Neural progenitor cell (in vitro differentiated cells): ENCODE results near the gene C1QTNF7. TPM values are rescaled to one million over a fixed set of nuclear protein-coding genes. Genes with fewer than 3 reads are reported as not detected.

Experiments
- DNase-seq: peaks from one replicate; pipeline ENCODE4 v3.0.0-alpha.2; 2016; ENCODE audit warnings: low spot score
- H2AFZ ChIP-seq: fragments of 200-600 bp; sonication (generic); replicated peaks from 2 replicates; pipeline ENCODE4 v1.6.1; 2016; ENCODE audit warnings: antibody characterized with exemption
- H3F3A ChIP-seq: fragments of 200-600 bp; sonication (generic); 2 replicates; pipeline ENCODE4 v1.6.1; 2016; ENCODE audit warnings: antibody characterized with exemption, low read depth
- H3K27ac ChIP-seq: fragments of 200-600 bp; sonication (generic); 2 replicates; pipeline ENCODE4 v1.5.1; 2016; ENCODE audit warnings: mild to moderate bottlenecking
- H3K27me3 ChIP-seq: fragments of 200-600 bp; sonication (generic); 2 replicates; pipeline ENCODE4 v1.6.1; 2016; ENCODE audit warnings: mild to moderate bottlenecking, moderate library complexity
- H3K36me3 ChIP-seq: fragments of 200-600 bp; sonication (generic); 2 replicates; pipeline ENCODE4 v1.5.1; 2016
- H3K4me1 ChIP-seq: fragments of 200-600 bp; sonication (generic); 2 replicates; pipeline ENCODE4 v1.6.1; 2016; ENCODE audit warnings: mixed run types
- H3K4me2 ChIP-seq: fragments of 200-600 bp; sonication (generic); 2 replicates; pipeline ENCODE4 v1.6.1; 2016
- H3K4me3 ChIP-seq: fragments of 200-600 bp; sonication (generic); 2 replicates; pipeline ENCODE4 v1.5.1; 2016
- H3K79me2 ChIP-seq: fragments of 200-600 bp; sonication (generic); 2 replicates; pipeline ENCODE4 v1.6.1; 2016; ENCODE audit warnings: low read depth
- H3K9ac ChIP-seq: fragments of 200-600 bp; sonication (generic); 2 replicates; pipeline ENCODE4 v1.6.1; 2016
- H3K9me3 ChIP-seq: fragments of 200-600 bp; sonication (generic); 2 replicates; pipeline ENCODE4 v1.5.1; 2016; ENCODE audit warnings: low read depth
- H4K20me1 ChIP-seq: fragments of 200-600 bp; sonication (generic); 2 replicates; pipeline ENCODE4 v1.6.1; 2016; ENCODE audit warnings: low read depth
- H3K27ac Mint-ChIP-seq: 3 replicates; pipeline ENCODE4 v1.8.0; 2021; ENCODE audit warnings: mixed read lengths
- H3K27me3 Mint-ChIP-seq: 2 replicates; pipeline ENCODE4 v1.8.0; 2022; ENCODE audit warnings: low read depth, mild to moderate bottlenecking, inconsistent platforms, moderate library complexity, mixed read lengths; ENCODE audit not compliant: insufficient read depth
- H3K36me3 Mint-ChIP-seq: 3 replicates; pipeline ENCODE4 v1.8.0; 2021; ENCODE audit warnings: mixed read lengths
- H3K4me1 Mint-ChIP-seq: 3 replicates; pipeline ENCODE4 v1.8.0; 2021; ENCODE audit warnings: mixed read lengths
- H3K4me3 Mint-ChIP-seq: 3 replicates; pipeline ENCODE4 v1.8.0; 2021; ENCODE audit warnings: mild to moderate bottlenecking, moderate library complexity, mixed read lengths
- H3K9me3 Mint-ChIP-seq: 3 replicates; pipeline ENCODE4 v1.8.0; 2020; ENCODE audit warnings: mixed read lengths
- EZH2 ChIP-seq: fragments of 200-600 bp; sonication (generic); IDR thresholded peaks from 2 replicates; pipeline ENCODE4 v1.6.1; 2017; ENCODE audit warnings: antibody characterized with exemption, mild to moderate bottlenecking, moderate library complexity
- EZH2phosphoT487 ChIP-seq: fragments of 200-600 bp; sonication (generic); IDR thresholded peaks from 2 replicates; pipeline ENCODE4 v1.6.1; 2017; ENCODE audit warnings: antibody characterized with exemption
- total RNA-seq: library from RNA; depleted of rRNA; stranded (reverse); fragments of >200 nt; gene quantifications from 2 replicates; pipeline ENCODE4 v1.2.3, GENCODE V29; 2015; ENCODE audit warnings: low replicate concordance
- TF ChIP-seq, protein P1 (sequence below): fragments of 200-600 bp; sonication (generic); IDR thresholded peaks from 2 replicates; pipeline ENCODE4 v1.5.1; 2017; ENCODE audit warnings: antibody characterized with exemption, mild to moderate bottlenecking

Gene C1QTNF7
- total RNA-seq, 1 donor from 2014 or later, result not detected

DNA sequence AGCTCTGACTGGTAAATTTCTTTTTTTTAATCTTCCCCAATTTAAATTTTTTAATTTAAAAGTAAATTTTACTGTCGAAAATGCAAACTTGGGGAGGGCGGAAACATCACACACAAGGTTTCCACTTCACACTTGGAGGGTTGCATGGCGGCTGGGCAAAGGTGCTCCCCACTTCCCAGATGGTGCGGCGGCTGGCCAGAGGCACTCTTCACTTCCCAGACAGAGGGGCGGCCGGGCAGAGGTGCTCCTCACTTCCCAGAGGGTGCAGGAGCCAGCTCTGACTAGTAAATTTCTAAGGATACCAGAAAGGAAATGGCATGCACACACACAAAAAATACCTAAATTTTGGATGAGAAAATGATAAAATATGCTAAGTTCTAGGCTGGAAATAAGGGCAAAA is 16.4 kb downstream of the C1QTNF7 start:
- H3K4me1 ChIP-seq, result no peaks in the 10 kb centered on the region
- H3K27me3 Mint-ChIP-seq, result no peaks in the 10 kb centered on the region
- no peak overlapping the region for H3K4me3 ChIP-seq
- no peak overlapping the region for H3K27ac ChIP-seq
- no peak for DNase-seq
- H3K9me3 ChIP-seq, result no peaks in the 10 kb centered on the region
- H3K79me2 ChIP-seq, result no peaks in the 10 kb centered on the region
- TF ChIP-seq, protein P1, sequence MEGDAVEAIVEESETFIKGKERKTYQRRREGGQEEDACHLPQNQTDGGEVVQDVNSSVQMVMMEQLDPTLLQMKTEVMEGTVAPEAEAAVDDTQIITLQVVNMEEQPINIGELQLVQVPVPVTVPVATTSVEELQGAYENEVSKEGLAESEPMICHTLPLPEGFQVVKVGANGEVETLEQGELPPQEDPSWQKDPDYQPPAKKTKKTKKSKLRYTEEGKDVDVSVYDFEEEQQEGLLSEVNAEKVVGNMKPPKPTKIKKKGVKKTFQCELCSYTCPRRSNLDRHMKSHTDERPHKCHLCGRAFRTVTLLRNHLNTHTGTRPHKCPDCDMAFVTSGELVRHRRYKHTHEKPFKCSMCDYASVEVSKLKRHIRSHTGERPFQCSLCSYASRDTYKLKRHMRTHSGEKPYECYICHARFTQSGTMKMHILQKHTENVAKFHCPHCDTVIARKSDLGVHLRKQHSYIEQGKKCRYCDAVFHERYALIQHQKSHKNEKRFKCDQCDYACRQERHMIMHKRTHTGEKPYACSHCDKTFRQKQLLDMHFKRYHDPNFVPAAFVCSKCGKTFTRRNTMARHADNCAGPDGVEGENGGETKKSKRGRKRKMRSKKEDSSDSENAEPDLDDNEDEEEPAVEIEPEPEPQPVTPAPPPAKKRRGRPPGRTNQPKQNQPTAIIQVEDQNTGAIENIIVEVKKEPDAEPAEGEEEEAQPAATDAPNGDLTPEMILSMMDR, result no peak
- TF ChIP-seq EZH2 (no peak), EZH2phosphoT487 (no peak)
- no peaks in the 10 kb centered on the region for H3K36me3 Mint-ChIP-seq
- H2AFZ ChIP-seq, result no peak overlapping the region
- H3F3A ChIP-seq, result no peaks in the 10 kb centered on the region
- H3K27ac Mint-ChIP-seq, result no peak overlapping the region
- no peaks in the 10 kb centered on the region for H3K4me1 Mint-ChIP-seq
- H3K4me3 Mint-ChIP-seq, result no peak overlapping the region
- no peak overlapping the region for H3K4me2 ChIP-seq
- H3K27me3 ChIP-seq, result no peaks in the 10 kb centered on the region
- H3K9ac ChIP-seq, result no peak overlapping the region
- no peaks in the 10 kb centered on the region for H3K9me3 Mint-ChIP-seq
- no peaks in the 10 kb centered on the region for H4K20me1 ChIP-seq
- H3K36me3 ChIP-seq, result no peaks in the 10 kb centered on the region

DNA sequence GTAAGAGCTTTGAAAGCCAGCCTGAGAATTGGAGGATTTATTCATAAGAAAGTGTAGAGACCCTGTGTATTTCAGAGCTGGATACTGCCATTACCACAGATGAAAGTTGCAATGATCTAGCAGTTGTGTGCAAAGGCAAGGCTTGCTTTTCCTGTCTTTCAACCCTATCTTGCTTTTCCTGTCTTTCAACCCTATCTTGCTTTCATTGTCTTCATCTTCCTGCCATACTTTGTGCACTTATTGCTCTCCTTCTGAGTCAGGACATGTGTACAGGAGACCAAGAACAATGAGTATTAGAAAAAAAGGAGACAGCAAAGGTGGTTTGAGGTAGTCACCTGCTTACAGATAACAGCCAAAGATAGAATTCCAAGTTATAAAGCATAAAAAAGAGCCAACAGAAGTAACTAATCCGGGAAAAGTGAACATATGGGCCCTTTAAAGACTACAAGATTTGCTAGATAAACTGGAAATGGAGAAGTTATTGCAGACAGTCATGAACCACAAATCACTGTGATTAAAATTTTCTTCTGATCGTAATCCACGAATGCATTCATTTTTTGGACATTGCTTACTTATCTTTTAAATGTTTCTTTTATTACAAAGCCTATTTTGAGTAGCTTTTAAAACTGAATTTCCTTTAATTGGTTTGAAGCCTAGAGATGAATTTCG is 17.2 kb downstream of the C1QTNF7 start:
- Histone ChIP-seq H3K9ac (no peak overlapping the region), H3K36me3 (no peaks in the 10 kb centered on the region), H3F3A (no peaks in the 10 kb centered on the region), H4K20me1 (no peaks in the 10 kb centered on the region), H2AFZ (no peak overlapping the region), H3K4me3 (no peak overlapping the region), H3K27me3 (no peaks in the 10 kb centered on the region), H3K27ac (no peak overlapping the region), H3K9me3 (no peaks in the 10 kb centered on the region), H3K4me1 (no peaks in the 10 kb centered on the region), H3K4me2 (no peak overlapping the region), H3K79me2 (no peaks in the 10 kb centered on the region)
- Mint-ChIP-seq H3K27me3 (no peaks in the 10 kb centered on the region), H3K4me1 (no peaks in the 10 kb centered on the region), H3K4me3 (no peak overlapping the region), H3K27ac (no peak overlapping the region), H3K9me3 (no peaks in the 10 kb centered on the region), H3K36me3 (no peaks in the 10 kb centered on the region)
- TF ChIP-seq EZH2, result no peak
- no peak for DNase-seq

DNA sequence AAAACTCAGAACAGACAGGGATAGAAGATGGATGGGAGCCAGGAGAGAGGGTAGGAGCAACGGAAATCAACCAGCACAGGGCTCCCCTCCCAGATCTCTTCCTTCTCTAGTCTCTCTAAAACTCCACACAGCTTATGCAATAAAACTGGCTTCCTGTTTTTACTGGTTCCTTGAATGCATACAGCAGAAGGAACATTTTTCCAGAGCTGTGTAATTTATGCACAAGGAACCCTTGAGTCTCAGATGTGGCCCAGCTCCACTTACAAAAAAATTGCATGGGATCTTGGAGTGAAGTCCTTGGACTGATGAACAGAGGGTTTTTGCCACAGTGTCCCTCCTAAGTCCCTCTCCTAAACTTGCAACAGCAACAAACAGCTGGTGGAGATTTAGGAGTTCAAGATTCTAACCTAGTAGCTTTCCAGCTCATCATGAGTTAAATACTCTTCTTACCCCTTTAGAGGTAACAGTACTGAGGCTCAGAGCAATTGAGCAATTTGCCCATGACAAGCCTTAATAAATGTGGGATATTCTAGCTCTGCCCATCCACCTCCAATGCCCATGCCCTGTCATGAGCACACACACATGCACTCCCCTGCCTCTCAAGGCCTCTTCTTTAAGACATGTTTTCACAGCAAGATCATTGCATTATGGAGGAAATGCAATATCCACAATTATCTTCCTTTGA is 23.5 kb downstream of the C1QTNF7 start:
- Mint-ChIP-seq H3K36me3 (no peaks in the 10 kb centered on the region), H3K9me3 (no peaks in the 10 kb centered on the region), H3K27me3 (peaks cover 2% of the 10 kb centered on the region), H3K4me1 (peaks cover 9% of the 10 kb centered on the region), H3K4me3 (no peak overlapping the region), H3K27ac (no peak overlapping the region)
- H3K4me1 ChIP-seq, result no peaks in the 10 kb centered on the region
- no peaks in the 10 kb centered on the region for H3F3A ChIP-seq
- H3K9ac ChIP-seq, result no peak overlapping the region
- TF ChIP-seq EZH2phosphoT487, result no peak
- TF ChIP-seq, protein P1, result no peak
- no peak for TF ChIP-seq EZH2
- no peak overlapping the region for H3K27ac ChIP-seq
- no peaks in the 10 kb centered on the region for H3K36me3 ChIP-seq
- no peaks in the 10 kb centered on the region for H3K79me2 ChIP-seq
- H3K4me2 ChIP-seq, result no peak overlapping the region
- DNase-seq, result no peak
- H4K20me1 ChIP-seq, result no peaks in the 10 kb centered on the region
- H3K9me3 ChIP-seq, result no peaks in the 10 kb centered on the region
- H3K4me3 ChIP-seq, result no peak overlapping the region
- no peaks in the 10 kb centered on the region for H3K27me3 ChIP-seq
- H2AFZ ChIP-seq, result no peak overlapping the region
